ENCODE measurements around the gene ZBTB24. TPM values are rescaled to one million over a fixed set of nuclear protein-coding genes. Genes with fewer than 3 reads are reported as not detected.

The ZBTB24 gene
- polyA plus RNA-seq, 1 donor = 17.4 TPM

- no peak for DNase-seq
These were observed 58.1 kb downstream of the ZBTB24 start for GRCh38 chr6:109424946-109425345.

- no peak for DNase-seq
These were observed 61.8 kb downstream of the ZBTB24 start for GRCh38 chr6:109421184-109421583.

- no peak for DNase-seq
These were observed 62.3 kb downstream of the ZBTB24 start for GRCh38 chr6:109420751-109421150.

GRCh38 chr6:109417646-109418045 lies 65.4 kb downstream of the ZBTB24 start:
- DNase-seq = no peak

Other genes with a start within 250 kb of the ZBTB24 start
- gene CD164, start 100.8 kb downstream of the ZBTB24 start, polyA plus RNA-seq (ENCODE audit: insufficient read length) = 538 TPM
- 21.5 TPM for gene PPIL6, start 42.6 kb downstream of the ZBTB24 start, polyA plus RNA-seq (ENCODE audit: insufficient read length)
- gene SMPD2, start 42.5 kb downstream of the ZBTB24 start, polyA plus RNA-seq (ENCODE audit: insufficient read length) = 12.9 TPM
- gene MICAL1, start 27.4 kb downstream of the ZBTB24 start, polyA plus RNA-seq (ENCODE audit: insufficient read length) = 32.8 TPM
- gene AK9, start 208.0 kb upstream of the ZBTB24 start, polyA plus RNA-seq (ENCODE audit: insufficient read length) = 17.9 TPM
- gene FIG4, start 208.1 kb upstream of the ZBTB24 start, polyA plus RNA-seq (ENCODE audit: insufficient read length) = 25.8 TPM

All from left kidney (tissue), 2 donors.